ENCODE results near the gene SNORC.

- TF ChIP-seq POLR2A (IDR thresholded peaks at IDR 0.05) (no peak), CTCF (IDR thresholded peaks at IDR 0.05 in 8 of 11, conservative IDR thresholded peaks at IDR 0.05 in 3 of 11) (no peak)
These were observed 33.9 kb downstream of the SNORC start for GRCh38 chr2:232903989-232904388.
